ENCODE results near the gene DPAGT1.

Gene DPAGT1

GRCh38 chr11:119048644-119049043 is 53.0 kb downstream of the DPAGT1 start:
- no peak for DNase-seq (ENCODE audit: low read depth)
- H3K4me3 ChIP-seq (ENCODE audit: low read depth, low read length) = no peak overlapping the region
- TF ChIP-seq, protein P1, sequence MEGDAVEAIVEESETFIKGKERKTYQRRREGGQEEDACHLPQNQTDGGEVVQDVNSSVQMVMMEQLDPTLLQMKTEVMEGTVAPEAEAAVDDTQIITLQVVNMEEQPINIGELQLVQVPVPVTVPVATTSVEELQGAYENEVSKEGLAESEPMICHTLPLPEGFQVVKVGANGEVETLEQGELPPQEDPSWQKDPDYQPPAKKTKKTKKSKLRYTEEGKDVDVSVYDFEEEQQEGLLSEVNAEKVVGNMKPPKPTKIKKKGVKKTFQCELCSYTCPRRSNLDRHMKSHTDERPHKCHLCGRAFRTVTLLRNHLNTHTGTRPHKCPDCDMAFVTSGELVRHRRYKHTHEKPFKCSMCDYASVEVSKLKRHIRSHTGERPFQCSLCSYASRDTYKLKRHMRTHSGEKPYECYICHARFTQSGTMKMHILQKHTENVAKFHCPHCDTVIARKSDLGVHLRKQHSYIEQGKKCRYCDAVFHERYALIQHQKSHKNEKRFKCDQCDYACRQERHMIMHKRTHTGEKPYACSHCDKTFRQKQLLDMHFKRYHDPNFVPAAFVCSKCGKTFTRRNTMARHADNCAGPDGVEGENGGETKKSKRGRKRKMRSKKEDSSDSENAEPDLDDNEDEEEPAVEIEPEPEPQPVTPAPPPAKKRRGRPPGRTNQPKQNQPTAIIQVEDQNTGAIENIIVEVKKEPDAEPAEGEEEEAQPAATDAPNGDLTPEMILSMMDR (IDR thresholded peaks at IDR 0.05; ENCODE audit: control insufficient read depth, extremely low read depth, insufficient read depth) = no peak

DNA sequence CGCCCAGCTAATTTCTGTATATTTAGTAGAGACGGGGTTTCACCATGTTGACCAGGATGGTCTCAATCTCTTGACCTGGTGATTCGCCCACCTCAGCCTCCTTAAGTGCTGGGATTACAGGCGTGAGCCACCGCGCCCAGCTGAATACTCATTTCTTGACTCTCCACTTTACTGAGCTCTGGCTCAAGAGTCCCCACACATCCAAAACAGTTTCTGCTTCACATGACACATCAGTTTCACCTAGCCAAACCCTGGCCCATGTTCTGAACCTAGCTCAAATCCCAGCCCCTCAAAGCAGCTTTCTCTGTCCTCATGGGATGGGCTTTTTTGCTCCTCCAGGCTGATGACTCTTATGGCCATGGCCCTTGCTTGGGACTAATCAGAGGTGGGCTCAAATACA is 54.4 kb downstream of the DPAGT1 start:
- TF ChIP-seq, protein P1 (IDR thresholded peaks at IDR 0.05; ENCODE audit: control insufficient read depth, extremely low read depth, insufficient read depth) = no peak
- no peak for DNase-seq (ENCODE audit: low read depth)
- no peak overlapping the region for H3K4me3 ChIP-seq (ENCODE audit: low read depth, low read length)
